ENCODE data around the gene ZDBF2.

GRCh38 chr2:206275312-206276055 is 1.0 kb downstream of the ZDBF2 start:
- TF ChIP-seq POLR2A (conservative IDR thresholded peaks at IDR 0.05) = no peak
- no peak for TF ChIP-seq ELF4 (CRISPR knock-in tag; IDR thresholded peaks at IDR 0.05)
- no peak for TF ChIP-seq E2F3 (CRISPR knock-in tag; IDR thresholded peaks at IDR 0.05)
- no peak for TF ChIP-seq CTCF (IDR thresholded peaks at IDR 0.05 in 2 of 3, conservative IDR thresholded peaks at IDR 0.05 in 1 of 3; ENCODE audit: insufficient read depth in 2 of 3, low read depth in 1 of 3, low read length in 3 of 3)

Measured in K562 (cell line).